Activated CD4-positive, alpha-beta T cell treated with anti-CD3 and anti-CD28 coated beads, Interleukin-2, amount 50 U/mL, for 4 hours (primary cell): ENCODE measurements around the gene POC1B.
"Not testable (repeated sequence)": the region's sequence is repeated elsewhere in the genome, so short reads cannot be mapped to it uniquely, and the experiment has no call there.

Experiments
- DNase-seq, 2 experiments: peaks; one replicate each; pipeline ENCODE4 v3.0.0-alpha.2; 2020

POC1B gene

GRCh38 chr12:89461649-89462612, 63.9 kb downstream of the POC1B start:
- DNase-seq: no peak

GRCh38 chr12:89461190-89461589, 64.7 kb downstream of the POC1B start:
- no peak for DNase-seq

GRCh38 chr12:89459279-89459678, 66.6 kb downstream of the POC1B start:
- not testable (repeated sequence) for DNase-seq

- DNase-seq: no peak
Measured at GRCh38 chr12:89456565-89456964, 69.3 kb downstream of the POC1B start.

- DNase-seq: no peak
Measured at GRCh38 chr12:89454080-89454848, 71.6 kb downstream of the POC1B start.

GRCh38 chr12:89453121-89453978, 72.5 kb downstream of the POC1B start:
- DNase-seq: no peak

GRCh38 chr12:89451841-89452251, 74.0 kb downstream of the POC1B start:
- DNase-seq: no peak

- DNase-seq: no peak
Measured at GRCh38 chr12:89450907-89451306, 74.9 kb downstream of the POC1B start.

- DNase-seq: no peak
Measured at GRCh38 chr12:89448951-89449371, 76.9 kb downstream of the POC1B start.

GRCh38 chr12:89448526-89448925, 77.3 kb downstream of the POC1B start:
- DNase-seq: no peak

GRCh38 chr12:89439941-89440340, 85.9 kb downstream of the POC1B start:
- no peak for DNase-seq

- no peak for DNase-seq
Measured at GRCh38 chr12:89437231-89437630, 88.6 kb downstream of the POC1B start.

- no peak for DNase-seq
Measured at GRCh38 chr12:89436062-89436461, 89.8 kb downstream of the POC1B start.

- DNase-seq: no peak
Measured at GRCh38 chr12:89433634-89434033, 92.2 kb downstream of the POC1B start.

- DNase-seq: no peak
Measured at GRCh38 chr12:89432396-89432795, 93.5 kb downstream of the POC1B start.

GRCh38 chr12:89429528-89429927, 96.3 kb downstream of the POC1B start:
- no peak for DNase-seq

- no peak for DNase-seq
Measured at GRCh38 chr12:89427508-89428156, 98.2 kb downstream of the POC1B start.

- no peak for DNase-seq
Measured at GRCh38 chr12:89424846-89425245, 101.0 kb downstream of the POC1B start.

- DNase-seq: no peak
Measured at GRCh38 chr12:89424389-89424788, 101.5 kb downstream of the POC1B start.

GRCh38 chr12:89421092-89421835, 104.6 kb downstream of the POC1B start:
- DNase-seq: no peak

GRCh38 chr12:89418228-89418910, 107.5 kb downstream of the POC1B start:
- no peak for DNase-seq
